Right cardiac atrium (tissue), 5 donors: Measurements from ENCODE around the gene MFSD12. TPM values are rescaled to one million over a fixed set of nuclear protein-coding genes. Genes with fewer than 3 reads are reported as not detected.

Experiments
- ATAC-seq, 2 donors: fragments of 200-7000 bp; cut with Tn5 transposase; one replicate each; pipeline versions ENCODE4 v1.8.0 to v1.9.1; 2020; ENCODE audit warnings: moderate library complexity in 2 of 2, mild to moderate bottlenecking in 1 of 2
- DNase-seq, 3 donors: peaks; one replicate each; pipeline ENCODE4 v3.0.0-alpha.2; 2020
- H3K27ac ChIP-seq: one replicate; pipeline ENCODE4 v1.5.1; 2013; ENCODE audit warnings: mild to moderate bottlenecking, low read length, control low read depth, moderate library complexity
- H3K27me3 ChIP-seq: one replicate; pipeline ENCODE4 v1.6.1; 2013; ENCODE audit not compliant: control insufficient read depth, insufficient read depth
- H3K4me1 ChIP-seq: one replicate; pipeline ENCODE4 v1.6.1; 2013; ENCODE audit warnings: low read length; ENCODE audit not compliant: control insufficient read depth, insufficient read depth
- H3K4me3 ChIP-seq: one replicate; pipeline ENCODE4 v1.5.1; 2013; ENCODE audit warnings: low read length, control low read depth
- H3K9me3 ChIP-seq: one replicate; pipeline ENCODE4 v1.6.1; 2013; ENCODE audit warnings: low read length; ENCODE audit not compliant: control insufficient read depth
- WGBS: extraction: QIAGEN DNeasy Blood & Tissue Kit; methylation state at CpG from one replicate; pipeline ENCODE4 v1.1.7; 2013; 5-methylcytosine and 5-hydroxymethylcytosine counted together
- intact Hi-C, 4 donors: fragments of 100-400 bp; cut with DNase I; formaldehyde crosslinking; loops; one replicate each; pipeline versions ENCODE4 v1.11.0 to v1.14.0; 2022 to 2023
- polyA plus RNA-seq: library from polyadenylated mRNA; stranded (reverse); fragments of 200-250 nt; gene quantifications from one replicate; pipeline ENCODE4 v1.2.3, GENCODE V29; 2013
- total RNA-seq, 4 donors: library from RNA; stranded (reverse); fragmentation: NEBNext Ultra II Directional; extraction: Animal tissue kit (Norgen Biotek cat#: 25700); gene quantifications; one replicate each; pipeline ENCODE4 v1.2.1, GENCODE V29; 2021
- donor health status: healthy with polysubstance abuse.
- donor health status: DM: no; HTN: yes; CAD: no.
- donor health status: DM: no; HTN: no; CAD: no.
- donor health status: DM: no; HTN: yes; CAD: no; lungs with severe emphysema.
- donor health status: DM: yes; HTN: yes; CAD: no.

Gene MFSD12
- total and polyA plus RNA-seq, 5 donors: 20.6 to 31.7 (median 29.4) TPM

DNA sequence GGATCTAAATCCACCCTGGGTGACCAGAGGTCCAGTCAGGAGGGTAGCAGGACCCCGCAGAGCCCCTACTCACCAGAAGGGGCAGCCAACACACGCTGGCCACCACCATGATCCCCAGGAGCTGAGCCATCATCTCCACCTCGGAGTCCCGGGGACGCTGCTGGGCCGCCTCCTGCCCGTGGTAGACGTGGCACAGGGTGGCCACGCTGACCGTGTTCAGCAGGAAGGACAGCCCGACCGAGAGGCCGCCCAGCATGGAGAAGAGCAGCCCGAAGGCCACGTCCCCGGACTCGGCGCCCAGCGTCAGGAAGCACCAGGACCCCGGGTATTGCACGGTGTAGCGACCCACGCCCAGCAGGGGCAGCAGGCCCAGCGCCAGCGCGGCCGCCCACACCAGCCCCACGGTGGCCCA lies 42.4 kb upstream of the MFSD12 start:
- Histone ChIP-seq H3K9me3 (no peaks in the 10 kb centered on the region), H3K4me3 (no peak overlapping the region), H3K4me1 (no peaks in the 10 kb centered on the region), H3K27ac (no peak overlapping the region), H3K27me3 (no peaks in the 10 kb centered on the region)
- WGBS: 90% methylated on average over 28 of the region's 28 CpGs
- intact Hi-C loops: no loop called here
- peak in 1 of 2 donors; percentile 13 for ATAC-seq
- DNase-seq: peak in 1 of 3 donors; percentile 53

DNA sequence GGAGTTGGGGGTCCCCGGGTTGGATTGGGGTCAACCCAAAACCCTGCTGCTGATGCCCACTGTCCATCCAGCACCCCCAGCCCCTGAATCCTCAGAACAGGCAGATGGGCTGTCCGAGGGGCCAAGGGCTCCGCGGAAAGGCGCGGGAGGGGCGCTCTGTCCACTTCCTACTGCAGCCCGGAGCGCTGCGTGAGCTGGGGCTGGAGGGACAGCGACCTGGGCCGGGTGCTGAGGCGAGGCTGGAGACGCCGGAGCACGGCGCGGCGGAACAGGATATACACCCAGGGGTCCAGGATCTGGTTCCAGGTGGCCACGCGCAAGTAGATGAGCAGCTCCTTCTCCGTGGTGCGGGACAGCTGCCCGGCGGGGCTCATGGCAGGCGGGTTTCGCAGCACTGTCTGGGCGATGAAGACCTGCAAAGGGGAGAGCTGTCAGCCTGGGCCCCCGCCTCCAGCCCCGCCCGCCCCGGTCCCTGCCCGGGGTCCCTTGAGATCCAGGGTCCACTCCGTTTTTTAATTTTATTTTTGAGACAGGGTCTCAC lies 38.2 kb upstream of the MFSD12 start:
- 80% methylated on average over 34 of the region's 34 CpGs for WGBS
- Histone ChIP-seq H3K27ac (no peak overlapping the region), H3K4me3 (no peak overlapping the region), H3K27me3 (no peaks in the 10 kb centered on the region), H3K4me1 (no peaks in the 10 kb centered on the region), H3K9me3 (no peaks in the 10 kb centered on the region)
- intact Hi-C loops: no loop called here
- ATAC-seq (no peak), DNase-seq (peak in 1 of 3 donors; percentile 49)

DNA sequence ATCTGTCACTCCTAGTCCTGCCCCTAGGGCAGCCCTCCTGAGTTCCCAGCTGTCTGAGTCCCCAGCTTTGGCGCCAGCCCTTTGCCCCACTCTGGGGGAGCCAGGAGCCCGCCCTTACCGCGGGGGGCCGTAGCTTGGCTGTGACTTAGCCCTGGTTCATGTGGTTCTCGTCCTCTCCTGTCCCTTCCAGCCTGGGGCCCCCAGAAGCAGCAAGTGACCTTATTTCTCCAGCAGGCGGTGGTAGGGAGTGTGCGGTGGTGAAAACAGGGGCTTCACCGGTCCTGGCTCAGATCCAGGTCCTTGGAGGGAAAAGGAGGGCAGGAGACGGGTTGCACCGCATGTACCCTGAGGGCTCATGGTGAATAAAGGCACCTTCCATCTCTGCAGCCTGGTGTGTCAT lies 35.8 kb upstream of the MFSD12 start:
- Histone ChIP-seq H3K27me3 (no peaks in the 10 kb centered on the region), H3K4me1 (no peaks in the 10 kb centered on the region), H3K4me3 (no peak overlapping the region), H3K9me3 (no peaks in the 10 kb centered on the region), H3K27ac (no peak overlapping the region)
- 45% methylated on average over 11 of the region's 11 CpGs for WGBS
- intact Hi-C loops: no loop called here
- ATAC-seq: peak in 1 of 2 donors; percentile 32
- DNase-seq: peak in 1 of 3 donors; percentile 33

DNA sequence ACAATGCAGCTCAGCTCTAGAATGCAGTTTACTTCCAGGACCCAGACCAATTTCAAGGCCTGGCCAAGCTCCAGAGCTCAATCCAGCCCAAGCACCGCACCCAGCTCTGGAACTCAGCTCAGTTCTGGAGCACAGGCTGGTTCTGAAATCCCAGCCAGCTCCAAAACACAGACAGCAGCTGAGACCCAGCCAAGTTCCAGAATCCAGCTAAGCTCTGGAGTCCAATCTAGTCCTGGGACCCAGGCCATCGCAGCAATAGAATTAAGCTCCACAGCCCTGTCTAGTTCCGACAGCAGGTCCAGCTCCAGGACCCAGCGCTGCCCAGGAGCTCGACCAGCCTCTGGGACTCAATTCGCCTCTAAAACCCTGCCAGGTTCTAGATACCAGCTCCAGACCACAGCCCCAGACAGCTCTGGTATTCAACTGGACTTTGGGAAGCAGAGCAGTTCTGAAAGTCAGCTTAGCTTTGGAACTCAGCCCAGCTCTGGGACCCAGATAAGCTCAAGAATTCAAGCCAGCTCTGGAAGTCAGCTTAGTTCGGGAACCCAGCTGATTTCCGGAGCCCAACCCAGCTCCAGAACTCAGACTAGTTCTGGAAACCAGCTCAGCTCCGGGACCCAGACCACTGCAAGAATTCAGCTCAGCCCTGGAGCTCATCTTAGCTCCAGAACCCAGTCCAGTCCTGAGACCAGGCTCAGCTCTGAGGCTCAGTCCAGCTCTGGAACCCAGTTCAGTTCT lies 34.7 kb upstream of the MFSD12 start:
- Histone ChIP-seq H3K4me1 (no peaks in the 10 kb centered on the region), H3K27me3 (no peaks in the 10 kb centered on the region), H3K9me3 (no peaks in the 10 kb centered on the region), H3K27ac (no peak overlapping the region), H3K4me3 (no peak overlapping the region)
- 67% methylated on average over 9 of the region's 9 CpGs for WGBS
- ATAC-seq (peak; percentile 68 to 71), DNase-seq (no peak)
- intact Hi-C loops: no loop called here

DNA sequence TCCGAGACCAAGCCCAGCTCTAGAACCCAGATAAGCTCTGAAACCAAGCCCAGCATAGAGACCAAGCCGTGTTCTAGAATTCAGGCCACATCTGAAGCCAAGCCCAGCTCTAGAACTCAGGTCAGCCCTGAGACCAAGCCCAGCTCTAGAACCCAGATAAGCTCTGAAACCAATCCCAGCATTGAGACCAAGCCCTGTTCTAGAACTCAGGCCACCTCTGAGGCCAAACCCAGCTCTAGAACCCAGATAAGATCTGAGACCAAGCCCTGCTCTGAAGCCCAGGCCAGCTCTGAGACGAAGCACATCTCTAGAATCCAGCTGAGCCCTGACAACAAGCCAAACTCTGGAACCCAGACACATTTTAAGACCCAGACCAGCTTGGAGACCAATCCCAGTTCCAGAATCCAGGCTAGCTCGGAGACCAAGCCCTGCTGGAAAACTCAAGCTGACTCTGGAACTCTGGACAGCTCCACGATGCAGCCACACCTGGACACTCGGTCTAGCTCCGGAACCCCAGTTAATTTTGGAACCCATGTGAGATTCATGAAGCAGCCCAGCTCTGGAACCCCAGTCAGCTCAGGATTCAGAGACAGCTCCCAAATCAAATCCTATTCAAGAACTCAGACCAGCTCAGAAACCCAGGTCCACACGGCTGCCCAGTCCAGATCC lies 33.7 kb upstream of the MFSD12 start:
- Histone ChIP-seq H3K27me3 (no peaks in the 10 kb centered on the region), H3K9me3 (no peaks in the 10 kb centered on the region), H3K4me3 (no peak overlapping the region), H3K27ac (no peak overlapping the region), H3K4me1 (no peaks in the 10 kb centered on the region)
- intact Hi-C loops: no loop called here
- ATAC-seq (no peak), DNase-seq (no peak)
- WGBS: 89% methylated on average over 8 of the region's 8 CpGs

DNA sequence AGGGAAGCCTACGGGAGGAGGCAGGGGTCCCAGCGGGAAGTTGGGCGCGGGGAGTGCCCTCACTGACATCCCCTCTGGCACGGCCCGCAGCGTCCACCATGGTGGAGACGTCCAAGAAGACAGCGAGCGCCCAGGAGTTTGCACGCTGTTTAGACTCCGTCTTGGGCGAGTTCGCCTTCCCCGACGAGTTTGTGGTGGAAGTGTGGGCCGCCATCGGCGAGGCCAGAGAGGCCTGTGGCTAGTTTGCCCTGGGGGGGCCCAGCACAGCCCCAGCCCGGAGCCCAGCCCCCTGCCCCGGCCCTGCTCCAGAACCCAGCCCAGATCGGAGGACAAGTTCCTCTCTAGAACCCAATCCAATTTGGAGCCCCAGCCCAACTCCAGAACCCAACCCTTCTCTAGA lies 32.6 kb upstream of the MFSD12 start:
- no peak for ATAC-seq
- intact Hi-C loops: no loop called here
- Histone ChIP-seq H3K27ac (no peak overlapping the region), H3K27me3 (no peaks in the 10 kb centered on the region), H3K9me3 (no peaks in the 10 kb centered on the region), H3K4me1 (no peaks in the 10 kb centered on the region), H3K4me3 (no peak overlapping the region)
- WGBS: 97% methylated on average over 22 of the region's 22 CpGs
- DNase-seq: no peak

DNA sequence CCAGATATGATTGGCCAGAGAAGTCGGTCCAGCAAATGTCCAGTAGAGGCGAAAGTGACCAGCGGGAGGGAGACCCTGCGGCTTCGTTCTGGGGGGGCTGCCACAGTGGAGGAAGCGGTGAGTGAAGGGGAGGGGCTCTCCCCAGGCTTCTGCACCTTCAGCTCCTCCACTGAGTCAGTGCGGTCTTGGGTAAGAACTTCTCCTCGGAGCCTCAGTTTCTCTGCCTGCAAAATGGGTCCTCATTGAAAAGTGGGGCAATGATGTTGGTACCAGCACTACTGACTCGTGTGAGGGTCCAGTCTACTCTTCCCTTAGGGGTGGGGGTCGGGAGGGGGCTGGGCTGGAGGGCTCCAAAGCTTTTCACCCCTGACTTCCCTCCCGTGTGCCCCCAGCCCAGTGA lies 32.1 kb upstream of the MFSD12 start:
- intact Hi-C loops: no loop called here
- 86% methylated on average over 11 of the region's 11 CpGs for WGBS

DNA sequence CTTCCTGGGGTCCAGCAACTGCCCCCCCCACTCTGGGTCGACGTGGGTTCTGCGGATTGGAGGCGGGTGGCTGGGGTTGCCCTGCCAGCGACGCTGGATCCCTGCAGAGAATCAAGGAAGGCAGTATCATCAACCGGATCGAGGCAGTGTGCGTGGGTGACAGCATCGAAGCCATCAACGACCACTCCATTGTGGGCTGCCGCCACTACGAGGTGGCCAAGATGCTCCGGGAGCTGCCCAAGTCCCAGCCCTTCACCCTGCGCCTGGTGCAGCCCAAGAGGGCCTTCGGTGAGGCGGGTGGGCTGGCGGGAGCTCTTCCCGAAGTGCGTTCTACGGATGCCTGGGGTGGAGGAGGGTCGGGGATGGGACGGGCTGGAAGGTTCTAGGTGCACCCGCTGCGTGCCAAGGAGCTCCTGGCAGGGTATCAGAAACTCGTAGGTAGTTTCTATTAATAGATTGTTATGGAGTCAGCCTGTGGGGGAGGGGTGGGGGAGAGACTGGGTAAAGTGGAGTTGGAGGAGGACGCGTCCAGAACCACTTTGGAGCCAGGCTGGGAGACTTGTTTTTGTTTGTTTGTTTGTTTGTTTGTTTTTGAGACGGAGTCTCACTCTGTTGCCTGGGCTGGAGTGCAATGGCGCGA lies 29.4 kb upstream of the MFSD12 start:
- Histone ChIP-seq H3K27ac (no peak overlapping the region), H3K9me3 (no peaks in the 10 kb centered on the region), H3K4me3 (no peak overlapping the region), H3K4me1 (no peaks in the 10 kb centered on the region), H3K27me3 (no peaks in the 10 kb centered on the region)
- 54% methylated on average over 31 of the region's 31 CpGs for WGBS
- ATAC-seq (peak; percentile 14 to 34), DNase-seq (no peak)
- intact Hi-C loops: no loop called here

More for the DNA sequence above, 32.1 kb upstream of the MFSD12 start:
- no peak overlapping the region for H3K27ac ChIP-seq
- ATAC-seq: no peak
- H3K4me3 ChIP-seq: no peak overlapping the region
- DNase-seq: no peak
- no peaks in the 10 kb centered on the region for H3K9me3 ChIP-seq
- no peaks in the 10 kb centered on the region for H3K27me3 ChIP-seq
- no peaks in the 10 kb centered on the region for H3K4me1 ChIP-seq

DNA sequence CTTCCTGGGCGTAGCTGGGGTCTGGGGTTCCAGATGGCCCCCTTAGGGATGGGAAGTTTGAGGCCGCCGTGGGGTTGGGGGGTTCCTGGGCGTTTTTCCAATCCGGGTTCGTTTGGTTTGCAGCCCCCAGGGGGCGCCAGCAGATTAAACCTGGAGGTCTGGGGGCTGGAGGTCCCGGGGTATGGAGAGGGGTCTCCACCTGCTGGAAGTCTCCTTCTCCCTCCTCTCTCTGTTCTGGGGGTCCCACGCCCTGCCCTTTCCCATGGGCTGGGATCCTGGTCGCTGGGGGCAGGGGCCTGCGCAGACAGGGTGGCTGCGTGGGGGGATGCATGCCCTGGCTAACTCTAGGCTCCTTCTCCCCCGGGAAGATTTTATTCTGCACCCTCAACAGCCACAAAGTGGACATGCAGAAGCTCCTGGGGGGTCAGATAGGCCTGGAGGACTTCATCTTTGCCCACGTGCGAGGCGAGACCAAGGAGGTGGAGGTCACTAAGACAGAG lies 28.8 kb upstream of the MFSD12 start:
- no peaks in the 10 kb centered on the region for H3K27me3 ChIP-seq
- WGBS: 27% methylated on average over 16 of the region's 16 CpGs
- no peaks in the 10 kb centered on the region for H3K9me3 ChIP-seq
- no peaks in the 10 kb centered on the region for H3K4me1 ChIP-seq
- peak; percentile 35 to 49 for ATAC-seq
- H3K4me3 ChIP-seq: peak overlapping the region; percentile 44
- DNase-seq: peak in 1 of 3 donors; percentile 70
- intact Hi-C loops: no loop called here
- no peak overlapping the region for H3K27ac ChIP-seq

DNA sequence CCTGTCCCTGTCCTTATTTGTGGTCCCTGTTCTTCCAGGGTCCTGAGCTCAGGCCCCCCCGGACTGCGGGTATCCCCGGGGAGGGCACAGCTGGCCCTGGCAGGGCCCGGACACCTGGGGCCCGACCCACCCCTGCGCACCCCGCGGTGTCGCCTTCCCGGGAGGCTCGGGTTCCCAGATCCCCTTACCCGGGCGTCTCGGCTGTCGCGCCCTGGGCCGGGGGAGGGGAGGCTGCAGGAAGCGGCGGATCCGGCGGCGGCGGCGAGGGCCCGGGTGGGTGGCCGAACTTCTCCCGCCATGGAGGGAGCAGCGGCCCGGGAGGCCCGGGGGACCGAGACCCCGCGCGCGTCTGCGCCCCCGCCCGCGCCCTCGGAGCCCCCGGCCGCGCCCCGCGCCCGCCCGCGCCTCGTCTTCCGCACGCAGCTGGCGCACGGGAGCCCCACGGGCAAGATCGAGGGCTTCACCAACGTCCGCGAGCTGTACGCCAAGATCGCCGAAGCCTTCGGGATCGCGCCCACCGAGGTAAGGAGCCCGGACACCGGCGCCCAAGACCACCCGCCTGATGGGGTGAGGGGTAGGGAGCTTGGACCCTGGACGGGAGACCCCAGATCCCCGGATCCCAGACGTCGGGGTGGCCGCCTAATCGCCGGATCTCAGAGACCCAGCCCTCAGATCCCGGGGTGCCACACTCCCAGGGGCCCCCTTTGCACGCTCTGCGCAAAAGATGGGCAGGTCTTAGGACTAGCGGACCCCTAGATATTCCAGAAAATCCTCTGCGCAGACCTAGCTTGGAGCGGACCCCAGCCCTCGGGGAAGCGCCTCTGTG lies 28.1 kb upstream of the MFSD12 start, which contains the start of gene GIPC3:
TSS of gene GIPC3 (plus strand) at position 178 of the 826 bp plus-strand sequence. CDS start at position 298, 120 bp downstream.
- peak within 1 kb of the TSS; percentile 44 for H3K4me3 ChIP-seq
- ATAC-seq (peak; percentile 6 to 17), DNase-seq (peak in 1 of 3 donors; percentile 62)
- no peak within 1 kb of the TSS for H3K27ac ChIP-seq
- no peaks in the 10 kb centered on the region for H3K4me1 ChIP-seq
- H3K9me3 ChIP-seq: no peaks in the 10 kb centered on the region
- no peaks in the 10 kb centered on the region for H3K27me3 ChIP-seq
- 6% methylated on average over 84 of the region's 84 CpGs for WGBS
- intact Hi-C loops: no loop called here
